Superior temporal gyrus (tissue), 1 donor: ENCODE results near the gene BSND.
"Not testable (repeated sequence)": the region's sequence is repeated elsewhere in the genome, so short reads cannot be mapped to it uniquely, and the experiment has no call there.

Experiments
- DNase-seq: peaks from one replicate; pipeline ENCODE4 v3.0.0-alpha.2; 2016; ENCODE audit errors: extremely low spot score

Gene BSND

DNA sequence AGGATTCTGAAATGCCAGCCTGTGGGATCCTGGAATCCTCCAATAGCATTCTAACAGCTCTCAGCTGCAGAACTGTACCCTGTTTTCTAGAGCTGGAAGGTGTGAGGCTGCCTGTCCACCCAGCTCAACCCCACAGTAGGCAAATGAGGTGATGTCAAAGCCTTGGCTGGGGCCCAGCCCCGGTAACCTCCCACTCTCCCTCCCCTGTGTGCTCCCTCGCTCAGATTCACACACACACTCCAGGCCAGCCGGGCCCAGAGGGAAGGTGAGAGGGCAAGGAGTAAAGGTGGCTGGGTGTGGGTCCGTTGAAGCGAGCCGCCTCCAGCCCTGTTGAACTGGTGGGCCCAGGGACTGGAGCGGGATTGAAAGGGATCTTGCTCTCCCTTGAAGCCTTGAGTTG is at the start of gene BSND:
BSND (plus strand) TSS at position 257 of the 400 bp plus-strand sequence. CDS start 254 bp downstream, outside the sequence.
- no peak for DNase-seq

DNA sequence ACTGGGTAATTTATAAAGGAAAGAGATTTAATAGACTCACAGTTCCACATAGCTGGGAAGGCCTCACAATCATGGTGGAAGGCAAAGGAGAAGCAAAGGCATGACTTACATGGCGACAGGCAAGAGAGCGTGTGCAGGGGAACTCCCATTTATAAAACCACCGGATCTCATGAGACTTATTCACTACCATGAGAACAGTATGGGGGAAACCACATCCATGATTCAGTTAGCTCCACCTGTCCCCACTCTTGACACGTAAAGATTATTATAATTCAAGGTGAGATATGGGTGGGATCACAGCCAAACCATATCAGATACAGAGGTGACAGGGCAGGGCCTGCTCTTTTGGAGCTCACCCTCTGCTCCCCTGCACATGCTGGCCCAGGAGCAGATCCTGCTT is 49.7 kb upstream of the BSND start:
- no peak for DNase-seq

GRCh38 chr1:54950006-54950368 is 48.7 kb upstream of the BSND start:
- peak; percentile 24 for DNase-seq

GRCh38 chr1:54950369-54951163 is 48.2 kb upstream of the BSND start:
- DNase-seq = peak; percentile 98

DNA sequence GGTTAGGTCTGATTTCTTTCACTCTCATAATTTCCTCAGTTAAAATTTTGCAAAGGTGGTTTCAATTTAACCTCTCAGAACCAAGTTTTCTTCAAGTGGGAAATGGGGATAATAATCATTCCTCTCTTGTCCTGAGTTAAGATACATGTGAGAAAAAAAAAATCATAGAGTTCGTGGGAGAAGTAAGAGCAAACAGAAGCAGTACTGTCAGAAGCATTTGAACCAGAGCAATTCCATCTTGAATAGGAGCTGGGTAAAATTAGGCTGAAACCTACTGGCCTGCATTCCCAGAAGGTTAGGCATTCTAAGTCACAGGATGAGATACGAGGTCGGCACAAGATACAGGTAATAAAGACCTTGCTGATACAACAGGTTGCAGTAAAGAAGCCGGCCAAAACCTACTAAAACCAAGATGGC is 46.9 kb upstream of the BSND start:
- DNase-seq = no peak

DNA sequence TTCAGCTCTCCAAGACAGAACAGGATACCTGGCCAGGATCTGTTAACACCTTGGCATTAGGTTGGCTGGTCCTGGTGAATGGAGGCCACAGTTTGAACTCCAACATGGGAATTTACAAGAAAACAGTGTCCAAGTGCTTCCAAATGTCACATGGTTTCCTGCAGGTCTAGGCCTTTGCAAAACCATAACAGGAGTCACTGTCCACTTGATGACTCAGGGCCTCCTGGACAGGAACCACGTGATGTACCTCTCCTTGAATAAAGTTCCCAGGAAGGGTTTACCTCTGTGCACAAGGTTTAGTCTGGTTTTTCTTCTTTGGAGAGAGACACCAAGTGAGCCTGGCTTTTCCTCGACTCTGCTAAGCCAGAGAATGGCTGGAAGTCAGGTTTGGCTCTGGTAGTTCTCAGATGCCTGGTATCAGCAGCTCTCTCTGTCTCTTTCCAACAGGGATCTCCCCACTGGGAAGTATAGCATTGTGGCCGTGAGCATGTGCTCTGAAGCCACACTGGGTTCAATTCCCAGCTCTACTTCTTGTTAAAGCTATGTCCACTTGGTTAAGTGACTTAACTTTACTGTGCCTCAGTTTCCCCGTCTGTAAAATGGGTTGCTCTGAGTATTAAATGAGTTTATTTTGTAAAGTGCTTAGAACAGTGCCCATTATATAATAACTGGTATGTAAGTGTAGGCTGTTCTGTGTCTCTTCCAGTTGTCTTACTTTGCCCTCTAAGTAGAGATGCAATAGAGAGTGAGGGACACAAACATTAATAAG is 45.6 kb upstream of the BSND start:
- no peak for DNase-seq

- no peak for DNase-seq
Observed at GRCh38 chr1:54953846-54954245, 44.9 kb upstream of the BSND start.

DNA sequence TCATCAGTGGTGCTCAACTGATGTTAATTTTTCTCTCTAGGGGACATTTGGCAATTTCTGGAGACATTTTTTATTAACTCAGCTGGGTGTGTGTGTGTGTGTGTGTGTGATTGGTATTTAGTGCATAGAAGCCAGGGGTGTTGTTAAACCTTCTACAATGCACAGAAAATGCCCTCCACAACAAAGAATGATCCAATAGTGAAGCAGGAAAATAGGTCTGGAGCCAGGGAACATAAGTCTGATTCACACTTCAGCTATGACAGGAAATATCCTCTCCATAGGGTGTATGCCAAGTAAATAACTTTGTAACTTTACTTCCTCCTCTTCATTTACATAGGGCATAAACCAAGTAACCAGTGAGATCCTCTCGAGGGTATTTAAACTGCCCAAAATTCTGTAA is 43.4 kb upstream of the BSND start:
- no peak for DNase-seq

DNA sequence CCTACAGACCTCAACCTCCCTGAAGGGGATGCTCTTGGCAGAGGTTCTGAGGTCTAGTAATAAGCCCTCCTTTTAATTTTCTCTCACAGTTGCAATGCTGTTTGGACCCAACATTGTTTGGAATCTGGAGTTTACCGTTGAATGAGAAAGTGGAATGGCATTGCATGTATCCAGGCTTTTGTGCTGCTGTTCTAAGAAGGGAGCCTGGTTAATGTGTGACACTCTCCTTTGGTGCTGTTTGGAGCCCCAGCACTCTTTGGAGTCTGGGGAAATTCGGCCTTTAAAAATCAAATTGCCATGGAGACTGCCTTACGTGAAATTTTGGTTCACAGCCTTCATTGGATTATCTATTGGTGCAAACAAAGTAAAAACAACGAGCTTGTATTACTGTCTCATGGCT is 42.0 kb upstream of the BSND start:
- DNase-seq = no peak

DNA sequence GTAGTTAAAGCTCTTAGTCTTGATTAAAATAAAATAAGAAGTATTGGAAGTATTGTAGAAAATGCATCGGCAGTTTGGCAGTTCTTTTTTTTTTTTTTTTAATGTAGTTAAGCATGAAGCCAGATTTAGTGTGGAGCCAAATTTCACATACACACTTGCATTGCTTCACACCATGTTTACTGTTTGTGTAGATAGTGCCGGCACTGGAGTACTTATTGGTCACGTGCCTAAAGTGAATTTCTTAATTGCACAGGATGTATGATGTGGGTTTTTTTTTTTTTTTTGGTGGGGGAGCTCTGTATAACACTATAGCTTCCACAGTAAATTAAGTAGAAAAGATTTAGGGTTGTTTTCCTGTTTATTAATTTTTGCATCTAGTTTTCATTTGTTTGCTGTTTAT is 39.5 kb upstream of the BSND start:
- no peak for DNase-seq

GRCh38 chr1:54962612-54963395 is 35.9 kb upstream of the BSND start:
- no peak for DNase-seq

GRCh38 chr1:54963829-54964228 is 34.9 kb upstream of the BSND start:
- DNase-seq = not testable (repeated sequence)

GRCh38 chr1:54965624-54966340 is 33.0 kb upstream of the BSND start:
- no peak for DNase-seq

DNA sequence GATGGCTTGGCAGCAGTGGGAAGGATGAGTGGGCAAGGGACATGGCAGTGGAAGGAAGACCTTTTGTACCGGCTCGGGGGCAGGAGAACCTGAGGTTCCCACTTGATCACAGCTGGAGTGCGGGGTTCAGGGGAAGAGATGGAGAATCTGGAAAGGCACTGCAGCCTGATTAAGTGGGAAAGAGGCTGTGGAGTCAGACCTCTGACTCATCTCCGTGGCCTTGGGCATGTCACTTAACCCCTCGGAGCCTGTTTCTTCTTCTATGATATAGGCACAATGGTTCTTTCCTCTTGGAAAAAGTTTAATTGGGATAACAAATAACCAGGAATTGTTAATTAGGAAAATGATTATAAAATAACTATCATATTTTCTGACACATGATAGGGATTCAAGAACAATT is 31.4 kb upstream of the BSND start:
- DNase-seq = no peak

GRCh38 chr1:54968551-54968950 is 30.2 kb upstream of the BSND start:
- no peak for DNase-seq

DNA sequence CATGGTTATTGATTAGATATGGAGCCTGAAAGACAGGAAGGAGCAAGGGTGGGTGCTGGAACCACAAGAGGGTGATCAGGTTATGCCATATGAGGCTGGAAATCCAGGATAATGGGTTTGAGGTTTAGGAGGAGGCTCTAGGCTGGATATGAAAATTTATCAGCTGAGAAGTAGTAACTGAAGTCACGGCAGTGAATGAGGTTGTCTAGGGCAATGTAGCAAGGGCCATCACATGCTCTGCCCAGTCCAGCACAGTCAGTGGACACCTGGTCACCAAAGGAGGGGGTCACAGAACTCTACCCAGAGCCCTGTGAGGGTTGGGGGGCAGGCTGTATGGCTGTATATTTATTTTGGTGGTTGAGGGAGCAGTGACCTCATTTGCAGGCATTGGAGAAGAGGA is 28.9 kb upstream of the BSND start:
- DNase-seq = no peak

- DNase-seq = no peak
Observed at GRCh38 chr1:54970901-54971300, 27.8 kb upstream of the BSND start.

DNA sequence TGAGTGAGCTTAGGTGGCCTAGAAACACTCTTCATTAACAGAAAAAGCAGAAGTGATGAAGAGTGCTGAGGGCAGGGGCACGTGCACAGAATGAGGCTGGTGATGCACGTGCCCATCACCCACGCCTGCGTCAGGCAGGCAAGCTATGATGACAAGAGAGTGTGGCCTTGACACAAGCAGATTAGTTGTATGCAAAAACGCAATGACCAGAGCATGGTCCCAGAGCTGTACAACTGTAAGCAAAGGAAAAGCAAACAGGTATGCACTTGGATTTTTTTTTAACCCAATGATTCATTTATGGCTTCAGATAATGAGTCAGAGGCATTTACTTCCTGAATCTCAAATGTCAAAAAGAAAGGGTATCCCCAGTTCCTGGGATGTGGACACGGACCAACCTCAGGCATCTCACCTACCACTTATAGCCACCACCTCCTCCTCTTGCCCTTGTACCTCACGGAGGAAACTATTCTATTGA is 27.4 kb upstream of the BSND start:
- DNase-seq = no peak

DNA sequence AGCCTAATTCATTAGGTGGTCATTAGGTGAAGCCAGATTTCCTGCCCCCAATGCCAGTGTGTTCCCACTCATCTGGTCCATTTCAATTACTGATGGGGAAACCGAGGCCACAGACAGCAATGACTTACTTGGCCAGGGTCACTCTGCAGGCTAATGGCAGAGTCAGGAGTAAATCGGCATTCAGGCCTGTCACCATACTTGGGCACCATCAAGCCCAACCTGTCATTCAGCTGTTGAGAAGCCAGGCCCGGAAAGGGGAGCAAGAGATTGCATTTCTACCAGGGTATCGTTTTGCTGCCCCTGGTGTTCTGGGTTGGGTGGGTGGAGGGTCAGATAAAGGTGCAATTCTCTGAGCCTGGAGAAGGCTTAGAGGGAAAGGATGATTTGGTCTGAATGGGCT is 26.3 kb upstream of the BSND start:
- DNase-seq = no peak

DNA sequence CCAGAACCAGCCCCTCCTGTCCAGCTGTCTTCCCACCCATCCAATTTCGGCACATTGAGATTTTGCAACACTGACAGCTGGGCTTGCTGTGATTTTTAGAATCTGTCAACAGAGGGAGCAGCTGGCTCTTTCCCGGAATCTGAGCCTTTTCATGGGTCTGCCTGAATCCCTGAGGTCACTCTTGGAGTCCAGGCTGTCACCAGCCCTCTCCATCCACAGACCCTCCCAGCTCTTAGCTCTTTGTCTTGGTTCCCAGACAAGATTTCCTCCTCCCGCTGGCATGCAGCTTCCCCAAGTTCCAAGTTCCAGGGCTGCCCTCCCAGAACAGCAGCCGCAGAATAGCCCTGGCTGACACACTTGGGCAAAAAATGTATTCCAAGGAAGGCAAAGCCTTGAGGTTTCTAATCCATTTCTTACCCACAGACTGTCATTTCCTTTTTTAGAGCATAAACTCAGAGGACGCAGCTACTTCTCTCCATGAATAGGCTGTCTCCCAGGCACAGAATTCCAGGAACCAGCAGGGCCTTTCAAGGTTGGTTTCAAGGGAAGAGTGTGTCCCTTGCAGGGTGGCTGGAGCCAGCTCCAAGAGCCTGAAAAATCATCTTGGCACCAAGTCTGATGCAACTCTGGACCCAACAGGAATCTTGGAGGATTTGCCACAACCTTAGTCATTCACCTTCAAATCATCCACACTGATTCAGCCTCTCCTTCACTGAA is 25.4 kb upstream of the BSND start:
- peak; percentile 50 for DNase-seq
